Small intestine (tissue), 7 donors: Measurements from ENCODE around the gene CAMTA1. TPM values are rescaled to one million over a fixed set of nuclear protein-coding genes. Genes with fewer than 3 reads are reported as not detected.

Source experiments
- DNase-seq, 2 donors: peaks; one replicate each; pipeline versions ENCODE4 v3.0.0 to v3.0.0-alpha.2; 2013
- FAIRE-seq: peaks from 2 replicates; lab custom pipeline; 2012; peaks lifted over from hg19 to GRCh38; lab: Jason Lieb, UNC
- H3K27ac ChIP-seq, 3 donors: one replicate each; pipeline ENCODE4 v1.5.1; 2013; ENCODE audit warnings: low read length in 2 of 3, mild to moderate bottlenecking in 2 of 3, control low read depth in 1 of 3, inconsistent platforms in 1 of 3, low read depth in 1 of 3, moderate library complexity in 1 of 3
- H3K27me3 ChIP-seq, 3 donors: one replicate each; pipeline ENCODE4 v1.6.1; 2013; ENCODE audit warnings: low read length in 3 of 3, inconsistent platforms in 1 of 3; ENCODE audit not compliant: control insufficient read depth in 3 of 3, insufficient read depth in 3 of 3
- H3K36me3 ChIP-seq, 3 donors: one replicate each; pipeline ENCODE4 v1.6.1; 2013; ENCODE audit warnings: low read length in 3 of 3, inconsistent platforms in 1 of 3, low read depth in 1 of 3, mild to moderate bottlenecking in 1 of 3, moderate library complexity in 1 of 3; ENCODE audit not compliant: control insufficient read depth in 3 of 3, insufficient read depth in 2 of 3
- H3K4me1 ChIP-seq, 3 donors: one replicate each; pipeline ENCODE4 v1.6.1; 2013; ENCODE audit warnings: low read length in 2 of 3, inconsistent platforms in 1 of 3, low read depth in 1 of 3, mild to moderate bottlenecking in 1 of 3, moderate library complexity in 1 of 3; ENCODE audit not compliant: control insufficient read depth in 3 of 3, insufficient read depth in 2 of 3
- H3K4me3 ChIP-seq, 3 donors: one replicate each; pipeline ENCODE4 v1.5.1; 2013; ENCODE audit warnings: low read length in 3 of 3, control low read depth in 1 of 3, inconsistent platforms in 1 of 3, low read depth in 1 of 3, mild to moderate bottlenecking in 1 of 3, moderate library complexity in 1 of 3
- H3K9me3 ChIP-seq, 2 donors: one replicate each; pipeline ENCODE4 v1.6.1; 2013; ENCODE audit warnings: low read depth in 1 of 2, low read length in 1 of 2; ENCODE audit not compliant: control insufficient read depth in 2 of 2, insufficient read depth in 1 of 2
- WGBS, 3 donors: extraction: QIAGEN DNeasy Blood & Tissue Kit; methylation state at CpG; one replicate each; pipeline ENCODE4 v1.1.7; 2013; 5-methylcytosine and 5-hydroxymethylcytosine counted together
- polyA plus RNA-seq, 4 donors: library from polyadenylated mRNA; stranded (reverse) in 3 of 4; unstranded in 1 of 4; fragments of 200-250 nt in 3 of 4; fragments of 120-200 nt in 1 of 4; gene quantifications; one replicate each; pipeline versions ENCODE4 v1.2.1 to v1.2.3, GENCODE V29; 2013
- donor health status: healthy with polysubstance abuse.
- donor health status: control.
- donor health status: control.
- donor health status: Bipolar disorder and iron deficiency.
- donor health status: healthy.

CAMTA1 gene
- polyA plus RNA-seq, 4 donors = 57.6 to 177 (median 147) TPM

DNA sequence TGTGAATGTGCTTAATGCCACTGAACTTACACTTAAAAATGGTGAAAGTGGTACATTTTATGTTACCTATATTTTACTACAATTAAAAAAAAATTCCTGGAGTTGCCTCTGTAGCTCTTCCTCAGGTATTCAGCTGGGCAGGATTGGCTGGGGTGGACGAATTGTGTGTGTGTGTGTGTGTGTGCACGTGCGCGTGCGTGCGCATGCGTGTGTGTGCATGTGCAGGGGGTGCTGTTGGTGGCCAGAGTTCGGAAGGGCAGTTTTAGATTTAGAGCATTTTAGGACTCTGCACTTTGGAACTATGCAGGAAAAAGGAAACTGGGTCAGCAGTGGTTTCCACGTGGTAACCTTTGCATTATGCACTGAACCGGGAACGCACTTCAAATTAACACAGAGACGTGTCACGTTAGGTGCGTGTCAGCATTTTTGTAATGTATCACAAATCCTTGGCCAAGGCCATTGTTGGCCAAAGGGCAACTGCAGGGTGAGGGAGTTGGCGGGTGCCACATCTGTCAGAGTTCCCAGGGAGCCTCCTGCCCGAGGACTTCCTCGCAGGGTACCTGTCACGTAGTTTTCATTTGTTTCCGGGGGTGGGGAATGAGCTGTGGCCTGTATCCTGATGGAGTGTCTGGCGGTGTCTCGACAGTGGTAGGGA, 312.8 kb downstream of the CAMTA1 start:
- FAIRE-seq = no peak
- Histone ChIP-seq H3K4me1 (no peaks in the 10 kb centered on the region), H3K9me3 (no peaks in the 10 kb centered on the region), H3K27me3 (peaks cover 0 to 12% (median 4%) of the 10 kb centered on the region in 3 donors), H3K36me3 (no peaks in the 10 kb centered on the region), H3K4me3 (no peak overlapping the region), H3K27ac (no peak overlapping the region)
- WGBS, 3 donors = 54 to 74% (median 56%) methylated on average over 21 of the region's 21 CpGs
- DNase-seq = peak in 1 of 2 donors; percentile 30

DNA sequence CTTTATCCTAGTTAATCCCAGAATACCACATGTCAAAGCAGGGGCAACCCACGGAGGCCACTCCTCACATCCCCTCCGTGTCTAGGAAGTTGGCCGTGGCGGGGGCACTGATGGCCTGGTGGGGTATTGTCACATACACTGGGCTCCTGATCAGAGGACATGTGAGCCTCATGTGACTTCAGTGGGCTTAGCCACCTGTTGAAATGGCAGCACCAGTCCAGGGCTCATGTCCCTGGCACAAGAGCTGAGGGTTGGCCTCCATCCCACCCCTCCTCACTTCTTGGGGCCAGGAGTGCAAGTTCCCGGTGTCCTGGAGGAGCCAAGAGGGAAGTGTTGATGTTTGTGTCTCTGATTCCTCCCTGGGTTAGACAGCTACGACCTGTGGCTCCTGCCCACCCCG, 313.4 kb downstream of the CAMTA1 start:
- no peaks in the 10 kb centered on the region for H3K36me3 ChIP-seq
- no peak for DNase-seq
- no peaks in the 10 kb centered on the region for H3K9me3 ChIP-seq
- H3K4me1 ChIP-seq = no peaks in the 10 kb centered on the region
- no peak overlapping the region for H3K27ac ChIP-seq
- FAIRE-seq = no peak
- peaks cover 0 to 12% (median 4%) of the 10 kb centered on the region in 3 donors for H3K27me3 ChIP-seq
- H3K4me3 ChIP-seq = no peak overlapping the region
- 69 to 82% (median 75%) methylated on average over 7 of the region's 7 CpGs for WGBS, 3 donors

DNA sequence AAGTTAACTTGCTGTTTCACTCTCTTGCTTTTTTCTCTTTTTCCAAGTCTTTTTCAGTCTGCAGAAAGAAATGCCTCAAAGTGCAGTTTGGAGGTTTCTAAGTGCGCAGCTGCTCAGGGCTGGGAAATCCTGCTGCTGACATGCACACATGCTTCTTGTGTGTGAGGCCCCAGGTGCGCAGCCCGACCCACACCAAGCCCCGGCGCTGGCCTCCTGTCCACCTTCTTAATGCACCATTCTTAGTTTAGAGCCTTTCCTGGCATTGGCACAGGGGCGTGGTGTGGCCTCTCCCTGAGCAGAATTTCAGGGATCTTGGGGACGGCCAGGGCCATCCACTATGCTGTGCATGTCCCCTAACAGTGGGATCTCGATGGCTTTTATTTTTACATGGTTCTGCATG, 315.2 kb downstream of the CAMTA1 start:
- no peaks in the 10 kb centered on the region for H3K9me3 ChIP-seq
- FAIRE-seq (no peak), DNase-seq (no peak)
- no peaks in the 10 kb centered on the region for H3K36me3 ChIP-seq
- peaks cover 0 to 10% (median 2%) of the 10 kb centered on the region in 3 donors for H3K27me3 ChIP-seq
- H3K4me3 ChIP-seq = no peak overlapping the region
- 76 to 78% (median 77%) methylated on average over 8 of the region's 8 CpGs for WGBS, 3 donors
- H3K27ac ChIP-seq = no peak overlapping the region
- no peaks in the 10 kb centered on the region for H3K4me1 ChIP-seq

DNA sequence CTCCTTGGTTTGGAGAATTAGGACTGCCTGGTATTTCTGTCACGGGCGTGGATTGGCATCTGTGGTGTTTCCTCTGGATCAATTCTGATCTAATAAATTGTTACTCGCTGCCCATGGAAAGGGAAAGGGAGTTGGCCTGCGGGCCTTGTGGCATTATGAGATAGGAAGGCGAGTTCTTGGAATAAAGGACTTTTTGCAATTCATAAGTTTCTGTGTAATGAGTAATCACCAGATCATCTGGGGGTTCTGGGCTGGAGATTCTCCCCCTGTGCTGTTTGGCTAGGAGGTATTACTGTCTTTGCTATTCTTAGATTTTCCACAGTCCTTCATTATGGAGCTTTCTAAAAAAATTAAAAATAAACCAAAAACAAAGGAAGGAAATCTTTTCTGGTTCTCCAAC, 315.9 kb downstream of the CAMTA1 start:
- peaks cover 0 to 7% (median 0%) of the 10 kb centered on the region in 3 donors for H3K27me3 ChIP-seq
- H3K36me3 ChIP-seq = no peaks in the 10 kb centered on the region
- FAIRE-seq = no peak
- 72 to 86% (median 82%) methylated on average over 5 of the region's 5 CpGs for WGBS, 3 donors
- DNase-seq = no peak
- H3K4me1 ChIP-seq = no peaks in the 10 kb centered on the region
- H3K4me3 ChIP-seq = no peak overlapping the region
- H3K27ac ChIP-seq = no peak overlapping the region
- no peaks in the 10 kb centered on the region for H3K9me3 ChIP-seq

DNA sequence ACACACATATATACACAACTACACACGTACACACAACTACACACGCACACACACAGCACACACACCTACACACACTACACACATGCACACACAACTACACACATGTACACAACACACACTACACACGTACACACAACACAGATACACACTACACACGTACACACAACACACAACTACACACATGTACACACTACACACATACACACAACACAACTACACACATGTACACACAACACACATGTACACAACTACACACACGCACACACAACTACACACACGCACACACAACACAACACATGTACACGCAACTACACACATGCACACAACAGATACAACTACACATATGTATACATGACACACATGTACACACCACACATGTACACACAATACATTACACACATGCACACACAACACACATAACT, 318.1 kb downstream of the CAMTA1 start:
- FAIRE-seq (no peak), DNase-seq (no peak)
- H3K36me3 ChIP-seq = no peaks in the 10 kb centered on the region
- no peaks in the 10 kb centered on the region for H3K9me3 ChIP-seq
- H3K27me3 ChIP-seq = peaks cover 0 to 7% (median 0%) of the 10 kb centered on the region in 3 donors
- no peak overlapping the region for H3K4me3 ChIP-seq
- H3K4me1 ChIP-seq = no peaks in the 10 kb centered on the region
- WGBS, 3 donors = 85 to 92% (median 89%) methylated on average over 7 of the region's 7 CpGs
- H3K27ac ChIP-seq = no peak overlapping the region

DNA sequence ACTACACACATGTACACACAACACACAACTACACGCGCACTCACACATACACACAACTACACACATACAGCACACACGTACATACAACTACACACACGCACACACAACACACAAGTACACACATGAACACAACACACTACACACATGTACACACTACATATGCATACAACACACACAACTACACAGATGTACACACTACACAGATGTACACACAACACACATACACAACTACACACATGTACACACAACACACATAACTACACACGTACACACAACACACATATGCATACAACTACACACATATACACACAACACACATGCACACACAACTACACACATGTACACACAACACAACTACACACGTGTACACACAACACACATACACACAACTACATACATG, 318.6 kb downstream of the CAMTA1 start:
- no peaks in the 10 kb centered on the region for H3K36me3 ChIP-seq
- WGBS, 3 donors = 72 to 88% (median 78%) methylated on average over 6 of the region's 6 CpGs
- no peak overlapping the region for H3K4me3 ChIP-seq
- no peak for DNase-seq
- peaks cover 0 to 2% of the 10 kb centered on the region in 2 donors for H3K9me3 ChIP-seq
- no peak for FAIRE-seq
- H3K4me1 ChIP-seq = no peaks in the 10 kb centered on the region
- H3K27me3 ChIP-seq = peaks cover 0 to 3% (median 0%) of the 10 kb centered on the region in 3 donors
- H3K27ac ChIP-seq = no peak overlapping the region

DNA sequence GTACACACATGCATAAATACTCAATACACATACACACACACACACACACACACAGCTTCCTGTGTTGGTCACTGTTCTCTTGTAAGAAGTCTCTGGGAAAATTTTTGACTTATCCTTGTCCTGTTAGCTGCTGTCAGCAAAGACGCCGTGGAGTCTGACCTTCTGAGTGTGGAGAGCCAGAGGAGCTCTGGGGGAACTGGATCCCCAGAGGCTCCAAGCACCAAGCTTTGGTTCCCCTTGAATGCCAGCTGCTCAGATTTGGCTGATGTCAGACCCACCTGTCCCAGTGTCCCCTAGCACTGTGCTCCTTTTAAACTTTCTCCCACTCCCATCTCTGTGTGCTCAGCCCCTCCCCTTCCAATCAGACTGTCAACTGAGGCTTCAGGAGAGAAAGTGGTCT, 319.1 kb downstream of the CAMTA1 start:
- Histone ChIP-seq H3K27ac (no peak overlapping the region), H3K4me3 (no peak overlapping the region), H3K27me3 (peaks cover 0 to 3% (median 0%) of the 10 kb centered on the region in 3 donors), H3K36me3 (no peaks in the 10 kb centered on the region), H3K9me3 (peaks cover 0 to 3% of the 10 kb centered on the region in 2 donors), H3K4me1 (no peaks in the 10 kb centered on the region)
- FAIRE-seq (no peak), DNase-seq (no peak)
- 32 to 43% (median 40%) methylated on average over 2 of the region's 2 CpGs for WGBS, 3 donors

DNA sequence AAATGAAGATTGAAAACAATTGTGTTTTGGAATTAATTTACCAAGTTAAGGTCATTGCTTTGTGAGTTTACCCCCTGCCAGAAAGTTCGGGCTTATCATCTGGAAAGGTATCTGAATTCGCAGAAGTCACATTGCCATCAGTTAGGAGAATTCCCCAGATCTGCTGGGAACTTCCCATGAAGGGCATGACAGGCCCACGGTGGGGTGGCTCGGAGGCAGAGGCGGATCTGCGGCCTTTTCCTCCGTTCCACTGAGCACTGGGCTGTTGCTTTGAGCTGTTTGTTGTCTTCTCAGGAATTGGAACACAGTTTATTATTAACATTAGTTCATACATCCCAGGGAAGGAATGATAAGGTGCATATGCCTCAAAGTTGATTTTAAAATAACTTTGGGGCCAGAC, 320.0 kb downstream of the CAMTA1 start:
- Histone ChIP-seq H3K27me3 (no peaks in the 10 kb centered on the region), H3K9me3 (peaks cover 0 to 3% of the 10 kb centered on the region in 2 donors), H3K27ac (no peak overlapping the region), H3K4me3 (no peak overlapping the region), H3K4me1 (no peaks in the 10 kb centered on the region), H3K36me3 (no peaks in the 10 kb centered on the region)
- 63 to 73% (median 67%) methylated on average over 7 of the region's 7 CpGs for WGBS, 3 donors
- FAIRE-seq (no peak), DNase-seq (no peak)
